HepG2 (cell line): ENCODE results near the gene BMERB1. TPM values are rescaled to one million over a fixed set of nuclear protein-coding genes. Genes with fewer than 3 reads are reported as not detected.

ENCODE experiments used
- ATM ChIP-seq: fragments of 450-650 bp; IDR thresholded peaks from 2 replicates; pipeline ENCODE4 v1.7.1; 2017; ENCODE audit warnings: mild to moderate bottlenecking, borderline replicate concordance
- BHLHE40 ChIP-seq: IDR thresholded peaks from 2 replicates; pipeline ENCODE4 v1.6.1; 2011; ENCODE audit warnings: low read length, improper control_type of control experiment
- BRD4 ChIP-seq: sonication (generic); formaldehyde crosslinking; IDR thresholded peaks from 2 replicates; pipeline ENCODE4 v1.4.0; 2020; ENCODE audit warnings: missing genetic modification reagents
- HOXA3 ChIP-seq: sonication (generic); formaldehyde crosslinking; IDR thresholded peaks from 2 replicates; pipeline ENCODE4 v1.5.0; 2020; ENCODE audit warnings: missing genetic modification reagents
- MED1 ChIP-seq: sonication (generic); formaldehyde crosslinking; IDR thresholded peaks from 2 replicates; pipeline ENCODE4 v1.4.0; 2020; ENCODE audit warnings: missing genetic modification reagents
- NFKBIZ ChIP-seq: IDR thresholded peaks from 2 replicates; pipeline ENCODE4 v1.6.1; 2018; ENCODE audit warnings: missing genetic modification reagents, missing compliant biosample characterization
- NFYC ChIP-seq: IDR thresholded peaks from 2 replicates; pipeline ENCODE4 v1.6.1; 2016; ENCODE audit warnings: missing genetic modification reagents, missing compliant biosample characterization
- NR2F1 ChIP-seq, 2 experiments: fragments of 450-650 bp in 1 of 2; formaldehyde crosslinking in 1 of 2; IDR thresholded peaks; 2 replicates each; pipeline versions ENCODE4 v1.5.0 to v1.6.1; 2016 to 2020; ENCODE audit warnings: mild to moderate bottlenecking in 1 of 2, missing compliant biosample characterization in 1 of 2, missing genetic modification reagents in 1 of 2, moderate library complexity in 1 of 2
- RFXANK ChIP-seq: IDR thresholded peaks from 2 replicates; pipeline ENCODE4 v1.6.1; 2016
- SIX4 ChIP-seq: sonication (generic); formaldehyde crosslinking; IDR thresholded peaks from 2 replicates; pipeline ENCODE4 v1.4.0; 2020; ENCODE audit warnings: missing genetic modification reagents
- TCF7 ChIP-seq: sonication (generic); IDR thresholded peaks from 2 replicates; pipeline ENCODE4 v1.6.1; 2016; ENCODE audit warnings: antibody characterized with exemption, low read depth
- ZNF354B ChIP-seq: sonication (generic); formaldehyde crosslinking; IDR thresholded peaks from 2 replicates; pipeline ENCODE4 v1.8.0; 2022; ENCODE audit warnings: mild to moderate bottlenecking, missing genetic modification reagents
- ZNF431 ChIP-seq: sonication (generic); formaldehyde crosslinking; IDR thresholded peaks from 2 replicates; pipeline ENCODE4 v1.9.0; 2022; ENCODE audit warnings: missing genetic modification reagents, low read depth, mild to moderate bottlenecking, borderline replicate concordance
- ZNF550 ChIP-seq: sonication (generic); formaldehyde crosslinking; IDR thresholded peaks from 2 replicates; pipeline ENCODE4 v1.4.0; 2020; ENCODE audit warnings: mild to moderate bottlenecking, missing genetic modification reagents, borderline replicate concordance
- polyA plus RNA-seq, 8 experiments: library from polyadenylated mRNA; depleted of rRNA in 3 of 8; stranded (reverse) in 7 of 8; unstranded in 1 of 8; fragments of >200 nt; fragmentation: Illumina TruSeq in 4 of 8; extraction: Trizol in 4 of 8; gene quantifications; 2 replicates each; pipeline versions ENCODE4 v1.2.1 to v1.2.3, GENCODE V29; 2011 to 2016; ENCODE audit warnings: low read depth in 4 of 8, missing spikeins in 1 of 8, mixed read lengths in 1 of 8; ENCODE audit not compliant: insufficient read depth in 1 of 8
- total RNA-seq, 5 experiments: library from RNA; depleted of rRNA; stranded (reverse); fragments of >200 nt; fragmentation: Illumina TruSeq; extraction: Trizol; gene quantifications; 2 replicates each; pipeline ENCODE4 v1.2.3, GENCODE V29; 2016; ENCODE audit warnings: low read depth in 1 of 5
- TF ChIP-seq, protein P1 (sequence below): sonication (generic); formaldehyde crosslinking; IDR thresholded peaks from 2 replicates; pipeline ENCODE4 v1.5.0; 2020; ENCODE audit warnings: missing genetic modification reagents
- TF ChIP-seq, protein P2 (sequence below): sonication (generic); formaldehyde crosslinking; IDR thresholded peaks from 2 replicates; pipeline ENCODE4 v1.5.0; 2020; ENCODE audit warnings: mild to moderate bottlenecking, missing genetic modification reagents, borderline replicate concordance
- TF ChIP-seq, protein P3 (sequence below): IDR thresholded peaks from 2 replicates; pipeline ENCODE4 v1.6.1; 2016; ENCODE audit warnings: low read depth
- TF ChIP-seq, protein P4 (sequence below): sonication (generic); formaldehyde crosslinking; conservative IDR thresholded peaks from 2 replicates; pipeline ENCODE4 v1.4.0; 2020; ENCODE audit warnings: missing genetic modification reagents
- TF ChIP-seq, protein P5 (sequence below): sonication (generic); formaldehyde crosslinking; IDR thresholded peaks from 2 replicates; pipeline ENCODE4 v1.4.0; 2020; ENCODE audit warnings: mild to moderate bottlenecking, missing genetic modification reagents

Gene BMERB1
- total and polyA plus RNA-seq, 2 of the 13 experiments (the other 11 are each of a cell fraction or from before 2014, with no cell fraction given), result 1.4 TPM

DNA sequence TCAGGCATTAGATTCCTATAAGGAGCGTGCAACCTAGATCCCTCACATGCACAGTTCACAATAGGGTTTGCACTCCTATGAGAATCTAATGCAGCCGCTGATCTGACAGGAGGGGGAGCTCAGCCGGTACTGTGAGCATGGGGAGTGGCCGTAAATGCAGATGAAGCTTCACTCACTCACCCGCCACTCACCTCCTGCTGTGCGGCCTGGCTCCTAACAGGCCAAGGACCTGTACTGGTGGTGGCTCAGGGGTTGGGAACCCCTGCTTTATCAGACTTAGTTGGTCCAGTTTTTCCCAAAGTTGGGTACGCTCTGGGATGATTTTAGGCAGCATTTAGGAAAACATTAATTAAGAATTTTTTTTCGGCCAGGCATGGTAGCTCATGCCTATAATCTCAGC, 104.8 kb downstream of the BMERB1 start (continued):
- TF ChIP-seq, protein P1, sequence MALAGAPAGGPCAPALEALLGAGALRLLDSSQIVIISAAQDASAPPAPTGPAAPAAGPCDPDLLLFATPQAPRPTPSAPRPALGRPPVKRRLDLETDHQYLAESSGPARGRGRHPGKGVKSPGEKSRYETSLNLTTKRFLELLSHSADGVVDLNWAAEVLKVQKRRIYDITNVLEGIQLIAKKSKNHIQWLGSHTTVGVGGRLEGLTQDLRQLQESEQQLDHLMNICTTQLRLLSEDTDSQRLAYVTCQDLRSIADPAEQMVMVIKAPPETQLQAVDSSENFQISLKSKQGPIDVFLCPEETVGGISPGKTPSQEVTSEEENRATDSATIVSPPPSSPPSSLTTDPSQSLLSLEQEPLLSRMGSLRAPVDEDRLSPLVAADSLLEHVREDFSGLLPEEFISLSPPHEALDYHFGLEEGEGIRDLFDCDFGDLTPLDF, result no peak
- TF ChIP-seq BHLHE40, result no peak
- TF ChIP-seq RFXANK (CRISPR knock-in tag), result no peak
- TF ChIP-seq, protein P2, sequence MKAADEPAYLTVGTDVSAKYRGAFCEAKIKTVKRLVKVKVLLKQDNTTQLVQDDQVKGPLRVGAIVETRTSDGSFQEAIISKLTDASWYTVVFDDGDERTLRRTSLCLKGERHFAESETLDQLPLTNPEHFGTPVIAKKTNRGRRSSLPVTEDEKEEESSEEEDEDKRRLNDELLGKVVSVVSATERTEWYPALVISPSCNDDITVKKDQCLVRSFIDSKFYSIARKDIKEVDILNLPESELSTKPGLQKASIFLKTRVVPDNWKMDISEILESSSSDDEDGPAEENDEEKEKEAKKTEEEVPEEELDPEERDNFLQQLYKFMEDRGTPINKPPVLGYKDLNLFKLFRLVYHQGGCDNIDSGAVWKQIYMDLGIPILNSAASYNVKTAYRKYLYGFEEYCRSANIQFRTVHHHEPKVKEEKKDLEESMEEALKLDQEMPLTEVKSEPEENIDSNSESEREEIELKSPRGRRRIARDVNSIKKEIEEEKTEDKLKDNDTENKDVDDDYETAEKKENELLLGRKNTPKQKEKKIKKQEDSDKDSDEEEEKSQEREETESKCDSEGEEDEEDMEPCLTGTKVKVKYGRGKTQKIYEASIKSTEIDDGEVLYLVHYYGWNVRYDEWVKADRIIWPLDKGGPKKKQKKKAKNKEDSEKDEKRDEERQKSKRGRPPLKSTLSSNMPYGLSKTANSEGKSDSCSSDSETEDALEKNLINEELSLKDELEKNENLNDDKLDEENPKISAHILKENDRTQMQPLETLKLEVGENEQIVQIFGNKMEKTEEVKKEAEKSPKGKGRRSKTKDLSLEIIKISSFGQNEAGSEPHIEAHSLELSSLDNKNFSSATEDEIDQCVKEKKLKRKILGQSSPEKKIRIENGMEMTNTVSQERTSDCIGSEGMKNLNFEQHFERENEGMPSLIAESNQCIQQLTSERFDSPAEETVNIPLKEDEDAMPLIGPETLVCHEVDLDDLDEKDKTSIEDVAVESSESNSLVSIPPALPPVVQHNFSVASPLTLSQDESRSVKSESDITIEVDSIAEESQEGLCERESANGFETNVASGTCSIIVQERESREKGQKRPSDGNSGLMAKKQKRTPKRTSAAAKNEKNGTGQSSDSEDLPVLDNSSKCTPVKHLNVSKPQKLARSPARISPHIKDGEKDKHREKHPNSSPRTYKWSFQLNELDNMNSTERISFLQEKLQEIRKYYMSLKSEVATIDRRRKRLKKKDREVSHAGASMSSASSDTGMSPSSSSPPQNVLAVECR (CRISPR knock-in tag), result no peak
- TF ChIP-seq ZNF431 (CRISPR knock-in tag), result no peak
- TF ChIP-seq ATM, result no peak
- no peak for TF ChIP-seq NR2F1 (CRISPR knock-in tag; IDR thresholded peaks at IDR 0.05)
- TF ChIP-seq HOXA3 (CRISPR knock-in tag), result no peak
- no peak for TF ChIP-seq ZNF550 (CRISPR knock-in tag)
- 0 out of 2 replicates have a peak, but pooled peaks have one; percentile 16 for TF ChIP-seq MED1 (CRISPR knock-in tag)
- no peak for TF ChIP-seq SIX4 (CRISPR knock-in tag)
- no peak for TF ChIP-seq BRD4 (CRISPR knock-in tag)
- no peak for TF ChIP-seq NFYC (CRISPR knock-in tag)
- no peak for TF ChIP-seq ZNF354B (CRISPR knock-in tag)
- TF ChIP-seq, protein P3, sequence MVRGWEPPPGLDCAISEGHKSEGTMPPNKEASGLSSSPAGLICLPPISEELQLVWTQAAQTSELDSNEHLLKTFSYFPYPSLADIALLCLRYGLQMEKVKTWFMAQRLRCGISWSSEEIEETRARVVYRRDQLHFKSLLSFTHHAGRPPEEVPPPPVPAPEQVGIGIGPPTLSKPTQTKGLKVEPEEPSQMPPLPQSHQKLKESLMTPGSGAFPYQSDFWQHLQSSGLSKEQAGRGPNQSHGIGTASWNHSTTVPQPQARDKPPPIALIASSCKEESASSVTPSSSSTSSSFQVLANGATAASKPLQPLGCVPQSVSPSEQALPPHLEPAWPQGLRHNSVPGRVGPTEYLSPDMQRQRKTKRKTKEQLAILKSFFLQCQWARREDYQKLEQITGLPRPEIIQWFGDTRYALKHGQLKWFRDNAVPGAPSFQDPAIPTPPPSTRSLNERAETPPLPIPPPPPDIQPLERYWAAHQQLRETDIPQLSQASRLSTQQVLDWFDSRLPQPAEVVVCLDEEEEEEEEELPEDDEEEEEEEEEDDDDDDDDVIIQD (CRISPR knock-in tag), result 0 out of 2 replicates have a peak, but pooled peaks have one; percentile 18
- TF ChIP-seq, protein P4, sequence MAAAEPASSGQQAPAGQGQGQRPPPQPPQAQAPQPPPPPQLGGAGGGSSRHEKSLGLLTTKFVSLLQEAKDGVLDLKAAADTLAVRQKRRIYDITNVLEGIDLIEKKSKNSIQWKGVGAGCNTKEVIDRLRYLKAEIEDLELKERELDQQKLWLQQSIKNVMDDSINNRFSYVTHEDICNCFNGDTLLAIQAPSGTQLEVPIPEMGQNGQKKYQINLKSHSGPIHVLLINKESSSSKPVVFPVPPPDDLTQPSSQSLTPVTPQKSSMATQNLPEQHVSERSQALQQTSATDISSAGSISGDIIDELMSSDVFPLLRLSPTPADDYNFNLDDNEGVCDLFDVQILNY, result no peak
- TF ChIP-seq, protein P5, sequence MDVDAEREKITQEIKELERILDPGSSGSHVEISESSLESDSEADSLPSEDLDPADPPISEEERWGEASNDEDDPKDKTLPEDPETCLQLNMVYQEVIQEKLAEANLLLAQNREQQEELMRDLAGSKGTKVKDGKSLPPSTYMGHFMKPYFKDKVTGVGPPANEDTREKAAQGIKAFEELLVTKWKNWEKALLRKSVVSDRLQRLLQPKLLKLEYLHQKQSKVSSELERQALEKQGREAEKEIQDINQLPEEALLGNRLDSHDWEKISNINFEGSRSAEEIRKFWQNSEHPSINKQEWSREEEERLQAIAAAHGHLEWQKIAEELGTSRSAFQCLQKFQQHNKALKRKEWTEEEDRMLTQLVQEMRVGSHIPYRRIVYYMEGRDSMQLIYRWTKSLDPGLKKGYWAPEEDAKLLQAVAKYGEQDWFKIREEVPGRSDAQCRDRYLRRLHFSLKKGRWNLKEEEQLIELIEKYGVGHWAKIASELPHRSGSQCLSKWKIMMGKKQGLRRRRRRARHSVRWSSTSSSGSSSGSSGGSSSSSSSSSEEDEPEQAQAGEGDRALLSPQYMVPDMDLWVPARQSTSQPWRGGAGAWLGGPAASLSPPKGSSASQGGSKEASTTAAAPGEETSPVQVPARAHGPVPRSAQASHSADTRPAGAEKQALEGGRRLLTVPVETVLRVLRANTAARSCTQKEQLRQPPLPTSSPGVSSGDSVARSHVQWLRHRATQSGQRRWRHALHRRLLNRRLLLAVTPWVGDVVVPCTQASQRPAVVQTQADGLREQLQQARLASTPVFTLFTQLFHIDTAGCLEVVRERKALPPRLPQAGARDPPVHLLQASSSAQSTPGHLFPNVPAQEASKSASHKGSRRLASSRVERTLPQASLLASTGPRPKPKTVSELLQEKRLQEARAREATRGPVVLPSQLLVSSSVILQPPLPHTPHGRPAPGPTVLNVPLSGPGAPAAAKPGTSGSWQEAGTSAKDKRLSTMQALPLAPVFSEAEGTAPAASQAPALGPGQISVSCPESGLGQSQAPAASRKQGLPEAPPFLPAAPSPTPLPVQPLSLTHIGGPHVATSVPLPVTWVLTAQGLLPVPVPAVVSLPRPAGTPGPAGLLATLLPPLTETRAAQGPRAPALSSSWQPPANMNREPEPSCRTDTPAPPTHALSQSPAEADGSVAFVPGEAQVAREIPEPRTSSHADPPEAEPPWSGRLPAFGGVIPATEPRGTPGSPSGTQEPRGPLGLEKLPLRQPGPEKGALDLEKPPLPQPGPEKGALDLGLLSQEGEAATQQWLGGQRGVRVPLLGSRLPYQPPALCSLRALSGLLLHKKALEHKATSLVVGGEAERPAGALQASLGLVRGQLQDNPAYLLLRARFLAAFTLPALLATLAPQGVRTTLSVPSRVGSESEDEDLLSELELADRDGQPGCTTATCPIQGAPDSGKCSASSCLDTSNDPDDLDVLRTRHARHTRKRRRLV (CRISPR knock-in tag), result no peak
- TF ChIP-seq TCF7, result no peak
- no peak for TF ChIP-seq NFKBIZ (CRISPR knock-in tag)
